ENCODE data around the gene EID3.
"Not testable (repeated sequence)": the region's sequence is repeated elsewhere in the genome, so short reads cannot be mapped to it uniquely, and the experiment has no call there.

DNA sequence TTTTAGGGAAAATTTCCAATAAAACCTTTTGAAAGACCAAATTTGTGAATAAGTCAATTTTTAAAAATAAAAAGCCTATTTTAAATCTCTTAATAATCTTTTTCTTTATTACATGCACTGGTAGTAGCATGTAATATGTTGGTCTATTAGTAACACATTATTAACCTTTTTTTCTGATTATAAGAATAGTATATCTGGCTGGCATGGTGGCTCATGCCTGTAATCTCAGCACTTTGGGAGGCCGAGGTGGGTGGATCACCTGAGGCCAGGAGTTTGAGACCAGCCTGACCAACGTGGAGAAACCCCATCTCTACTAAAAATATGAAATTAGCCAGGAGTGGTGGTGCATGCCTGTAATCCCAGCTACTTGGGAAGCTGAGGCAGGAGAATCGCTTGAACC lies 28.7 kb downstream of the EID3 start:
- TF ChIP-seq, protein P1, sequence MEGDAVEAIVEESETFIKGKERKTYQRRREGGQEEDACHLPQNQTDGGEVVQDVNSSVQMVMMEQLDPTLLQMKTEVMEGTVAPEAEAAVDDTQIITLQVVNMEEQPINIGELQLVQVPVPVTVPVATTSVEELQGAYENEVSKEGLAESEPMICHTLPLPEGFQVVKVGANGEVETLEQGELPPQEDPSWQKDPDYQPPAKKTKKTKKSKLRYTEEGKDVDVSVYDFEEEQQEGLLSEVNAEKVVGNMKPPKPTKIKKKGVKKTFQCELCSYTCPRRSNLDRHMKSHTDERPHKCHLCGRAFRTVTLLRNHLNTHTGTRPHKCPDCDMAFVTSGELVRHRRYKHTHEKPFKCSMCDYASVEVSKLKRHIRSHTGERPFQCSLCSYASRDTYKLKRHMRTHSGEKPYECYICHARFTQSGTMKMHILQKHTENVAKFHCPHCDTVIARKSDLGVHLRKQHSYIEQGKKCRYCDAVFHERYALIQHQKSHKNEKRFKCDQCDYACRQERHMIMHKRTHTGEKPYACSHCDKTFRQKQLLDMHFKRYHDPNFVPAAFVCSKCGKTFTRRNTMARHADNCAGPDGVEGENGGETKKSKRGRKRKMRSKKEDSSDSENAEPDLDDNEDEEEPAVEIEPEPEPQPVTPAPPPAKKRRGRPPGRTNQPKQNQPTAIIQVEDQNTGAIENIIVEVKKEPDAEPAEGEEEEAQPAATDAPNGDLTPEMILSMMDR (IDR thresholded peaks at IDR 0.05): not testable (repeated sequence)
- not testable (repeated sequence) for TF ChIP-seq IRF2 (CRISPR knock-in tag; IDR thresholded peaks at IDR 0.05; ENCODE audit: borderline replicate concordance, low read depth); SP1 (CRISPR knock-in tag; conservative IDR thresholded peaks at IDR 0.05); GTF2I (CRISPR knock-in tag; conservative IDR thresholded peaks at IDR 0.05)

Measured in WTC11 (cell line).